Thyroid gland (tissue), 4 donors: ENCODE results near the gene EXOSC10. TPM values are rescaled to one million over a fixed set of nuclear protein-coding genes. Genes with fewer than 3 reads are reported as not detected.

Experiments used
- DNase-seq, 2 donors: peaks; one replicate each; pipeline ENCODE4 v3.0.0-alpha.2; 2019
- H3K27ac ChIP-seq, 3 donors: fragments of 200-600 bp; sonication (generic); 1 replicate in 2 of 3; 2 replicates in 1 of 3; pipeline ENCODE4 v1.5.1; 2016 to 2019; ENCODE audit warnings: mild to moderate bottlenecking in 1 of 3, moderate library complexity in 1 of 3
- H3K27me3 ChIP-seq: fragments of 200-600 bp; sonication (generic); one replicate; pipeline ENCODE4 v1.5.1; 2019
- H3K36me3 ChIP-seq, 2 donors: fragments of 200-600 bp; sonication (generic); one replicate each; pipeline ENCODE4 v1.5.1; 2016 to 2019
- H3K4me1 ChIP-seq, 2 donors: fragments of 200-600 bp; sonication (generic); one replicate each; pipeline ENCODE4 v1.5.1; 2017 to 2019
- H3K4me3 ChIP-seq, 3 donors: fragments of 200-600 bp; sonication (generic); replicated peaks in 1 of 3; 1 replicate in 2 of 3; 2 replicates in 1 of 3; pipeline ENCODE4 v1.5.1; 2016; ENCODE audit warnings: mild to moderate bottlenecking in 1 of 3
- H3K9me3 ChIP-seq: fragments of 200-600 bp; sonication (generic); one replicate; pipeline ENCODE4 v1.5.1; 2017
- CTCF ChIP-seq, 6 experiments: fragments of 200-600 bp in 3 of 6; fragments of 450-650 bp in 3 of 6; sonication (generic) in 3 of 6; IDR thresholded peaks; one replicate each; pipeline ENCODE4 v1.5.1; 2016 to 2019; ENCODE audit warnings: antibody characterized with exemption in 6 of 6, mild to moderate bottlenecking in 2 of 6, inconsistent platforms in 1 of 6, moderate library complexity in 1 of 6
- POLR2A ChIP-seq, 2 donors: fragments of 450-650 bp; IDR thresholded peaks; one replicate each; pipeline ENCODE4 v1.6.1; 2017; ENCODE audit warnings: antibody characterized with exemption in 2 of 2, mild to moderate bottlenecking in 2 of 2, moderate library complexity in 1 of 2
- WGBS, 2 donors: methylation state at CpG; one replicate each; pipeline ENCODE4 v1.1.5; 2017; 5-methylcytosine and 5-hydroxymethylcytosine counted together
- intact Hi-C: fragments of 100-400 bp; cut with DNase I; formaldehyde crosslinking; loops from one replicate; pipeline ENCODE4 v1.15.1; 2023
- total RNA-seq, 4 donors: library from RNA; depleted of rRNA; stranded (reverse); fragments of >200 nt; gene quantifications; one replicate each; pipeline ENCODE4 v1.2.3, GENCODE V29; 2016

EXOSC10 gene
- total RNA-seq, 4 donors from 2014 or later = 41.1 to 60.7 (median 51.6) TPM

DNA sequence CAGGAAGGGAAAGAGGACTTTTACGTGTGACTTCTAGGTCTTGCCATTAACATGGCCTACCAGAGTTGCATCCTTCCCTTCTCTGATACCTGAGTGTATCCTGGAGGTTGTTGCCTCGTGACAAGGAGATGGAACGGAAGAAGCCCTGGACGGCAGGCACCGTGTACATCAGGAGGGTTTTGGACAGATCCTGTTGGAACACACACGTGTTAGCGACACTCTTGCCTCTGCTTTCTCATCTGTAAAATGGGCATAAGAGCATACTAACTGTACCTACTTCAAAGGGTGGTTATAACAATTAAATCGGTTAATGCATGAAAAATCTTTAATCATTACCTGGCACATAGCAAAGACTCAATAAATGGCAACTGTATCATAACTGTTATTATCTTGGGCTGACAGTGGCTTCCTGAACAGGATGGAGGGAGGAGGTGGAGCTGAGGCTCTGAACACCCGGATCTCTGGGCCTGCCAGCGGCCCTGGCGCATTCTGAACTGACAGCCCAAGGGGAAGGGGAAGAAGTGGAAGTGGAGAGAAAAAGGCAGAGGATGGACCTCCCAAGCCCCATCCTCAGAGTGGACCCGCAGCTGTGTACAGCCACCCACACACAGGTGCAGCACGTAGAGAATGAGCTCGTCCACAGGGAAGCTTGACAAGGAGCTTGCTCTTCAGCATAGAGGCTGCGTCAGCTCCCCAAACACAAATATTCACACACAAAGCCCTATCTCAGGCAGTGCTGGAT, 30.2 kb upstream of the EXOSC10 start:
- TF ChIP-seq POLR2A (IDR thresholded peaks at IDR 0.05) (no peak), CTCF (IDR thresholded peaks at IDR 0.05) (no peak)
- Histone ChIP-seq H3K27ac (no peak overlapping the region), H3K36me3 (peaks cover 72 to 76% of the 10 kb centered on the region in 2 donors), H3K27me3 (no peaks in the 10 kb centered on the region), H3K4me3 (no peak overlapping the region), H3K4me1 (no peaks in the 10 kb centered on the region), H3K9me3 (no peaks in the 10 kb centered on the region)
- 92% methylated on average over 15 of the region's 15 CpGs for WGBS, 2 donors
- no peak for DNase-seq
- intact Hi-C loops = no loop called here

- 79 to 84% methylated on average over 5 of the region's 5 CpGs for WGBS, 2 donors
- Histone ChIP-seq H3K27ac (no peak overlapping the region), H3K27me3 (no peaks in the 10 kb centered on the region), H3K4me1 (no peaks in the 10 kb centered on the region), H3K9me3 (no peaks in the 10 kb centered on the region), H3K36me3 (peaks cover 78 to 81% of the 10 kb centered on the region in 2 donors), H3K4me3 (no peak overlapping the region)
- no peak for DNase-seq
- intact Hi-C loops = no loop called here
- TF ChIP-seq CTCF (IDR thresholded peaks at IDR 0.05) (no peak), POLR2A (IDR thresholded peaks at IDR 0.05) (no peak)
Observed at GRCh38 chr1:11126569-11126968, 26.9 kb upstream of the EXOSC10 start.

- H3K4me3 ChIP-seq = no peak overlapping the region
- WGBS, 2 donors = 89 to 92% methylated on average over 5 of the region's 5 CpGs
- TF ChIP-seq CTCF (IDR thresholded peaks at IDR 0.05) (no peak), POLR2A (IDR thresholded peaks at IDR 0.05) (no peak)
- no peak overlapping the region for H3K27ac ChIP-seq
- DNase-seq = no peak
- no peaks in the 10 kb centered on the region for H3K27me3 ChIP-seq
- intact Hi-C loops = no loop called here
- peaks cover 81 to 87% of the 10 kb centered on the region in 2 donors for H3K36me3 ChIP-seq
- H3K4me1 ChIP-seq = no peaks in the 10 kb centered on the region
- H3K9me3 ChIP-seq = no peaks in the 10 kb centered on the region
Observed at GRCh38 chr1:11125931-11126330, 26.3 kb upstream of the EXOSC10 start.

DNA sequence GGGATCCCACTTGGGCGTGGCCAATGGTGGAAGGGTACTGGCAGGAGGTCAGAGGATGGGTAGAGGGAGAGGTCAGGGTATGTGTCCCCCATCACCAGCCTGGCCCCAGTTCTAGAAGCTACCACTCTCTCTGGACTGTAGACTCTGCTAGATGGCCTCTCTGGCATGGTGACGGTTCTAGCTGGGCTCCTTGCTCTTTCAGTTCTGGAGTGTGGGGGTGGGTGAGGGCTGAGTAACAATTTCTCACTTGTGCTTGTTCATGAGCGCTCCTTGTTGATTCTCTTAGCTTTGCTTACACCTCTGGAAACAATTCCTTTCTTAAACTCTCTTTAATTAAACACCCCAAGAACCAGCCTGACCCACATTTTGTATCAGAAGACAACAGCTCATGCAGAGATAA, 25.3 kb upstream of the EXOSC10 start:
- Histone ChIP-seq H3K4me3 (no peak overlapping the region), H3K4me1 (no peaks in the 10 kb centered on the region), H3K9me3 (no peaks in the 10 kb centered on the region), H3K36me3 (peaks cover 73 to 79% of the 10 kb centered on the region in 2 donors), H3K27ac (no peak overlapping the region), H3K27me3 (no peaks in the 10 kb centered on the region)
- TF ChIP-seq POLR2A (IDR thresholded peaks at IDR 0.05) (no peak), CTCF (IDR thresholded peaks at IDR 0.05) (no peak)
- DNase-seq = no peak
- WGBS, 2 donors = 95 to 100% methylated on average over 3 of the region's 3 CpGs
- intact Hi-C loops = no loop called here

GRCh38 chr1:11116318-11116717, 16.6 kb upstream of the EXOSC10 start:
- Histone ChIP-seq H3K36me3 (peaks cover 27 to 49% of the 10 kb centered on the region in 2 donors), H3K27me3 (no peaks in the 10 kb centered on the region), H3K9me3 (no peaks in the 10 kb centered on the region), H3K4me1 (no peaks in the 10 kb centered on the region), H3K27ac (no peak overlapping the region), H3K4me3 (no peak overlapping the region)
- intact Hi-C loops = no loop called here
- no peak for DNase-seq
- no peak for TF ChIP-seq POLR2A (IDR thresholded peaks at IDR 0.05)
- no peak for TF ChIP-seq CTCF (IDR thresholded peaks at IDR 0.05)
- WGBS, 2 donors = 98 to 99% methylated on average over 2 of the region's 2 CpGs
